Psoas muscle (tissue), 8 donors: ENCODE measurements around the gene SLC41A3. TPM values are rescaled to one million over a fixed set of nuclear protein-coding genes. Genes with fewer than 3 reads are reported as not detected.

ENCODE experiments used
- ATAC-seq, 4 donors: fragments of 200-7000 bp; cut with Tn5 transposase; one replicate each; pipeline ENCODE4 v1.9.1; 2020; ENCODE audit warnings: moderate library complexity in 3 of 4, mild to moderate bottlenecking in 2 of 4
- DNase-seq, 2 donors: peaks; one replicate each; pipeline ENCODE4 v3.0.0-alpha.2; 2020
- H3K27ac ChIP-seq: fragments of 200-600 bp; one replicate; pipeline ENCODE4 v1.8.0; 2022
- H3K27me3 ChIP-seq, 3 donors: fragments of 200-600 bp in 1 of 3; one replicate each; pipeline versions ENCODE4 v1.6.1 to v1.8.0; 2013 to 2022; ENCODE audit warnings: low read length in 2 of 3, mild to moderate bottlenecking in 2 of 3, moderate library complexity in 1 of 3; ENCODE audit not compliant: insufficient read depth in 3 of 3
- H3K36me3 ChIP-seq, 2 donors: fragments of 200-600 bp in 1 of 2; one replicate each; pipeline versions ENCODE4 v1.6.1 to v1.8.0; 2013 to 2022; ENCODE audit warnings: low read depth in 1 of 2, mild to moderate bottlenecking in 1 of 2, moderate library complexity in 1 of 2; ENCODE audit not compliant: insufficient read depth in 1 of 2
- H3K4me1 ChIP-seq: fragments of 200-600 bp; one replicate; pipeline ENCODE4 v1.8.0; 2022
- H3K4me3 ChIP-seq: fragments of 200-600 bp; one replicate; pipeline ENCODE4 v1.8.0; 2022; ENCODE audit warnings: mild to moderate bottlenecking
- H3K9me3 ChIP-seq: fragments of 200-600 bp; one replicate; pipeline ENCODE4 v1.8.0; 2022
- WGBS, 3 donors: extraction: QIAGEN DNeasy Blood & Tissue Kit; methylation state at CpG; one replicate each; pipeline versions ENCODE4 v1.1.6 to v1.1.7; 2013; 5-methylcytosine and 5-hydroxymethylcytosine counted together
- intact Hi-C, 2 donors: fragments of 100-400 bp; cut with DNase I; formaldehyde crosslinking; loops; one replicate each; pipeline versions ENCODE4 v1.11.0 to v1.14.2; 2022
- polyA plus RNA-seq, 3 donors: library from polyadenylated mRNA; stranded (reverse); fragments of 200-250 nt; gene quantifications; one replicate each; pipeline ENCODE4 v1.2.3, GENCODE V29; 2013
- total RNA-seq, 4 donors: library from RNA; stranded (reverse); fragmentation: NEBNext Ultra II Directional in 2 of 4; extraction: Animal tissue kit (Norgen Biotek cat#: 25700) in 2 of 4; gene quantifications; one replicate each; pipeline versions ENCODE4 v1.2.1 to v1.2.4, GENCODE V29; 2021 to 2023
- TF ChIP-seq, protein P1 (sequence below): fragments of 200-600 bp; IDR thresholded peaks from one replicate; pipeline ENCODE4 v1.8.0; 2022; ENCODE audit warnings: antibody characterized with exemption
- donor health status: healthy with polysubstance abuse.
- donor health status: DM: no; HTN: no; CAD: no; lungs with moderate emphysema.
- donor health status: Bipolar disorder and iron deficiency.
- donor health status: healthy.
- donor health status: DM: yes; HTN: yes; CAD: no.
- donor health status: DM: no; HTN: no; CAD: no.
- donor health status: DM: no; HTN: no; CAD: no.
- donor health status: DM: yes; HTN: yes; CAD: no.

The SLC41A3 gene
- total and polyA plus RNA-seq, 7 donors = 28.7 to 58.9 (median 37.5) TPM

DNA sequence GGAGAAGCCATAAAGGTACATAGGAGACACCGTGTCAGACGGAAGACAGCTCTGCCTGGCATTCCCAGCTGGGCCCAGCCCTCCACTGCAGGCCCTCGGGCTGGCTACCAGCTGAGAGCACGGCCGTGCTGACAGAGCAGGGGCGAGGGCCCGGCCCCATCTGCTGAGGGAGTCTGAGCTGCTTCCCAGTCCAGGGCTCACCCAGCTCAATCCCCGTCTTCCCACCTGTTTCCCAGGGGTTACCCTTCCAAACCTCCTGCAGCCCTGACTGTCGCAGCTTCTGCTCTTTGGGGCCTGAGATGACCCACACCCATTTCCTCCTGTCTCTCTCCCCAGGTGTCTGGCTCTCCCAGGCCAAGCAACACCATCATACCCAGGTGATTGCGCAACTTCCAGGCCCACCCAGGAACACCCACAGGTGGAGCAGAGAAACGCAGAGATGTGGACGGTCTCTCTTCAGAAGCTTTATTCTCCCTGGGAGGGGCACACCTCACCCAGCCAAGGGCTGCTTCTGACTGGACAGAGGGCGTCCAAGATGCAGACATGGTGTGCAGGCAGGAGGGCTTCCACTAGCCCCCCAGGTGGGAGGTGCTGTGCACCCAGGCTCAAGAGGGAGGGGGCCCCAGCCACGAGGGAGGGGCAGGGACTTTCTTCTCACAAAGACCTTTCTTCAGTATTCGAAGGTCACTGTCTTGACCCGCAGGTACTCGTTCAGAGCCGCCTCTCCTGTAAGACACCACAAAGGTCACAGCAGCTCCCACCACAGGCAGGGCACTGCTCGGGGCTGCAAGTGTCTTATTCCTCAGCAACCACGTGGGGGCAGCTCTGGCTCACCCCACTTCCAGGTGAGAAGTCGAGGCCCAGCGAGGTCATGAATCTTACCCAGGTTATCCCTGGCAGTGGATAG is 19.4 kb upstream of the SLC41A3 start:
- ATAC-seq = no peak
- H3K27me3 ChIP-seq = no peaks in the 10 kb centered on the region
- peak in 1 of 2 donors; percentile 48 for DNase-seq
- 59 to 82% (median 70%) methylated on average over 22 of the region's 22 CpGs for WGBS, 3 donors
- H3K27ac ChIP-seq = peak overlapping the region; percentile 91
- TF ChIP-seq, protein P1, sequence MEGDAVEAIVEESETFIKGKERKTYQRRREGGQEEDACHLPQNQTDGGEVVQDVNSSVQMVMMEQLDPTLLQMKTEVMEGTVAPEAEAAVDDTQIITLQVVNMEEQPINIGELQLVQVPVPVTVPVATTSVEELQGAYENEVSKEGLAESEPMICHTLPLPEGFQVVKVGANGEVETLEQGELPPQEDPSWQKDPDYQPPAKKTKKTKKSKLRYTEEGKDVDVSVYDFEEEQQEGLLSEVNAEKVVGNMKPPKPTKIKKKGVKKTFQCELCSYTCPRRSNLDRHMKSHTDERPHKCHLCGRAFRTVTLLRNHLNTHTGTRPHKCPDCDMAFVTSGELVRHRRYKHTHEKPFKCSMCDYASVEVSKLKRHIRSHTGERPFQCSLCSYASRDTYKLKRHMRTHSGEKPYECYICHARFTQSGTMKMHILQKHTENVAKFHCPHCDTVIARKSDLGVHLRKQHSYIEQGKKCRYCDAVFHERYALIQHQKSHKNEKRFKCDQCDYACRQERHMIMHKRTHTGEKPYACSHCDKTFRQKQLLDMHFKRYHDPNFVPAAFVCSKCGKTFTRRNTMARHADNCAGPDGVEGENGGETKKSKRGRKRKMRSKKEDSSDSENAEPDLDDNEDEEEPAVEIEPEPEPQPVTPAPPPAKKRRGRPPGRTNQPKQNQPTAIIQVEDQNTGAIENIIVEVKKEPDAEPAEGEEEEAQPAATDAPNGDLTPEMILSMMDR = no peak
- intact Hi-C loops = no loop called here
- no peak overlapping the region for H3K4me3 ChIP-seq
- H3K36me3 ChIP-seq = peaks cover 0 to 48% of the 10 kb centered on the region in 2 donors
- no peaks in the 10 kb centered on the region for H3K9me3 ChIP-seq
- peaks cover 51% of the 10 kb centered on the region for H3K4me1 ChIP-seq

DNA sequence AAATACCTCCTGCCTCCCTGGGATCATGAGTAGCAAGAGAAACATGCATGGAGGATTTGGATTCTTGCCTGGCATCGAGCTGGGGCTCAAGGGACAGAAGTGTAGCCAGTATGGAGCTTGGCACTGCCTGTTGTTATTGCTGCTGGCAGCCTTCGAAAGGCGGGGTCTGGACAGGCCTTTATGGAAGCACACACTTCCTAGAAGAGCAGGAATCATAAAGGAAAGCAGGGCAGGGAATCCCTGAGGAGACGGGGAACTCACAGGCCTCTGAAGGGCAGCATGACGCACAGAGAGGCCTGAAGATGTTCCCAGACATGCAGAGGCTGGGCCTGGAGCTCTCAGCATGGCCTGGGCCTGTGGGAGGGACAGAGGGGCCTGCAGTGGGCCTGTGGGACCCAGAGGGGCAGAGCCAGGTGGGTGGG is 18.6 kb upstream of the SLC41A3 start:
- TF ChIP-seq, protein P1 = no peak
- Histone ChIP-seq H3K27ac (peak overlapping the region; percentile 91), H3K27me3 (no peaks in the 10 kb centered on the region), H3K36me3 (peaks cover 0 to 40% of the 10 kb centered on the region in 2 donors), H3K4me3 (no peak overlapping the region), H3K4me1 (peaks cover 56% of the 10 kb centered on the region), H3K9me3 (no peaks in the 10 kb centered on the region)
- 19 to 23% (median 21%) methylated on average over 5 of the region's 5 CpGs for WGBS, 3 donors
- intact Hi-C loops = no loop called here
- ATAC-seq = peak; percentile 47 to 77 (median 66)
- DNase-seq = peak; percentile 55 to 87

DNA sequence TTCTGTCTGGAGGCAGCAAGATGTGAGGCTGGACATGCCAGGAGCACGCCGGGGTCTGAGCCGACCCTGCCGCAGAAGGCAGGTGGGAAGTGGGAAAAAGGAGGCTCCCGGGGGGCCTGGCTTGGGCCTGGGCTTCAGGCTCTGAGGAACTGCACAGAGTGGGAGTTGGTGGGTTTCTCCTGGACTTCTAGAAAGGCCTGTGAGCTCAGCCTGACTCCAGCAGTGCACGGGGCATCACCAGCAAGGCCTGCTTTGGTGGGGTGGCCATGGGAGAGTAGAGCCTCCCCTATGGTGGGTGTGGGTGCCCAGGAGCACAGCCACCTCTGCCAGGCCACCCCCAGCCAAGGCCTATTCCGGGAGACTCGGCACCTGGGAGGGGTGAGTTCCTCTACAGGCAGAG is 18.1 kb upstream of the SLC41A3 start:
- H3K9me3 ChIP-seq = no peaks in the 10 kb centered on the region
- peak in 1 of 4 donors; percentile 7 for ATAC-seq
- 36 to 57% (median 56%) methylated on average over 8 of the region's 8 CpGs for WGBS, 3 donors
- H3K27ac ChIP-seq = peak overlapping the region; percentile 91
- intact Hi-C loops = no loop called here
- DNase-seq = peak in 1 of 2 donors; percentile 46
- no peak overlapping the region for H3K4me3 ChIP-seq
- TF ChIP-seq, protein P1 = no peak
- peaks cover 0 to 34% of the 10 kb centered on the region in 2 donors for H3K36me3 ChIP-seq
- H3K27me3 ChIP-seq = no peaks in the 10 kb centered on the region
- peaks cover 56% of the 10 kb centered on the region for H3K4me1 ChIP-seq

DNA sequence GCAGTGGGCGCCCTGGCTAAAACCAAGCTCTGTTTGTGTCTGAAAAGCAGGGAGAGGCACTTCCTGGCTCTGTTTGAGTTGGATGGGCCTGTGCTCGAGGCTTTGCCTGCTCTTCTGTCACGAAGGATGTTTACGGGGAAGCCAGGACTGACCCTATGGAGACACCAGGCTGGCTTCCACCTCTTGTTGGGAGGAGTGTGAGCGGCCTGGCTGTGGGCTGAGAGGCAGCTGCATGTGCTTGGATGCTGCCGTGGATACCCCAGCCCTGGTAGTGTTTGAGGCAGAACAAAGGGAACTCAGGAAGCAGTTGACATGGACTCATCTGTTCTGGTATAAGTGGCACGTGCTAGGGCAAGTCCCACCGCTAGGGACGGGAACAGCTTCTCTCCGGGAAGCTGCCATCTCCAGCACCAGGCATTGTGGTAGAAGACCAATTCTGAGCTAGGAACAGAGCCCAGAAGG is 17.6 kb upstream of the SLC41A3 start:
- intact Hi-C loops = no loop called here
- DNase-seq (peak in 1 of 2 donors; percentile 51), ATAC-seq (peak in 2 of 4 donors; percentile 8 to 14)
- H3K4me1 ChIP-seq = peaks cover 56% of the 10 kb centered on the region
- 55 to 67% (median 63%) methylated on average over 10 of the region's 10 CpGs for WGBS, 3 donors
- no peak overlapping the region for H3K4me3 ChIP-seq
- no peaks in the 10 kb centered on the region for H3K27me3 ChIP-seq
- peak overlapping the region; percentile 91 for H3K27ac ChIP-seq
- TF ChIP-seq, protein P1 = no peak
- no peaks in the 10 kb centered on the region for H3K9me3 ChIP-seq
- H3K36me3 ChIP-seq = peaks cover 0 to 30% of the 10 kb centered on the region in 2 donors
